Iris pigment epithelial cell (primary cell): ENCODE measurements around the gene SLC6A5.
"Not testable (repeated sequence)": the region's sequence is repeated elsewhere in the genome, so short reads cannot be mapped to it uniquely, and the experiment has no call there.

Experiments used
- DNase-seq: peaks from one replicate; pipeline ENCODE4 v3.0.0-alpha.2; 2011; ENCODE audit warnings: low read depth

Gene SLC6A5

DNA sequence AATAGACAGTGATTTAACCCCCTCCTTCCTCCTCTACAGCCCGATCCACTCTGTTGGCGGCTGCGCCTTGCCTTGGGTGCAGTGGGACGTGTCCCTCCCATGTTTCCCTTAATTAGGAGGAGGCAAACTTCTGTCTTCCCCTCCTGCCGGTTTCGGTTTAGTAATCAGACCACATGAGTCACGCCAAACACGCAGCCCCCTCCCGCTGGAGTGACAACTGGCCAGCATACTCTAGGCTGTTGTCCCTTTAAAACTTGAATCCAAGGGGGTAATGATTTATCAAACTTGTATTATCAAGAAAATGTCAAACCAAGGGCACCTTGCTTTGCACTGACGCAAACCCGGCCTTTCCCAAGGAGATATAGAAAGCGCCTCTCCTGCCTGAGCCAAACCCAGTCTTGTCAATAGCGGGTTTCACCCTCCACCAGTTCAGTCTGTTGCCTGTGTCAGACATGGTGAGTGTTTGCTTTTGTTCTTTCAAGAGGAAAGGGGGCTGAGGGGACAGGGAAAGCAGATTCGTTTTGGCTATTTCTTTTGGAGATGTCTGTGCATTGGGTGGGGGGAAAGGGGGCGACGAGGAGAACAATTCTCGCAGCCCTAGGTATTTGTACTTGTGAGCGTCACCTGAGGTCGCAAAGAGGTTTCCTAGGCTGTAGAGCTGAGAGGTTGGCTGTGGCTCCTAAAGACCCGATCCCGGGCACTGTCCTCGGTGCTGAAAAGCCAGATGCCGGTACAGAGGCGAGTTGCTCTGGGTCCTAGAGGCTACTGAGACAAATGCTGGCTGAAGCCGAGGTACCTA lies at the start of gene SLC6A5:
TSS of gene SLC6A5 (plus strand) at position 388 of the 799 bp plus-strand sequence. CDS start at position 453, 65 bp downstream.
- peak; percentile 34 for DNase-seq

DNA sequence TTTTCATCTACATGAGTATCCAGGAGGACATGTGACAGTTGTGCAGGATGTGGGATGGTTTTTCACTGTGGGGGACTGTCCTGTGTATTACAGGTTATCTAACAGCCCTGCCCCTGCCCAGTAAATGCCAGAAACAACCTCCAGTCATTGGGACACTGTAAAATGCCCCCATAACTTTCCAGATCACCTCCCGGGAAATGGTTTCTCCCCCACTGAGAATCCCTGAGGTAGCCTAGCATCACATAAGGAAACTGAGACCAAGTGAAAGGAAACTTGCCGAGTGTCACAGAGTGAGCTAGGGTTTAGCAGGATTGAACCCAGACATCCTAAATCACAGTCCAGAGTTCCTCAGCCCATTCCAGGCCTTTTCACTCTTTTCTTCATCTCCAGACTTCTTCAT lies 48.3 kb upstream of the SLC6A5 start:
- no peak for DNase-seq

DNA sequence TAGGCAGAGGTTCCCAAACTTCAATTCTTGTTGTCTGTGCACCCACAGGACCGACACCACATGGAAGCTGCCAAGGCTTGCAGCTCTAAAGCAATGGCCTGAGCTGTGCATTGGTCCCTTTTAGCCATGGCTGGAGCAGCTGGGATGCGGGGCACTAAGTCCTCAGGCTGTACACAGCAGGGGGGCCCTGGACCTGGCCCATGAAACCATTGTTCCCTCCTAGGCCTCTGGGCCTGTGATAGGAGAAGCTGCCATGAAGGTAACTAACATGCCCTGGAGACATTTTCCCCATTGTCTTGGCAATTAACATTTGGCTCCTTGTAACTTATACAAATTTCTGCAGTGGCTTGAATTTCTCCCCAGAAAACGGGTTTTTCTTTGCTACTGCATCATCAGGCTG lies 43.6 kb upstream of the SLC6A5 start:
- DNase-seq = no peak

DNA sequence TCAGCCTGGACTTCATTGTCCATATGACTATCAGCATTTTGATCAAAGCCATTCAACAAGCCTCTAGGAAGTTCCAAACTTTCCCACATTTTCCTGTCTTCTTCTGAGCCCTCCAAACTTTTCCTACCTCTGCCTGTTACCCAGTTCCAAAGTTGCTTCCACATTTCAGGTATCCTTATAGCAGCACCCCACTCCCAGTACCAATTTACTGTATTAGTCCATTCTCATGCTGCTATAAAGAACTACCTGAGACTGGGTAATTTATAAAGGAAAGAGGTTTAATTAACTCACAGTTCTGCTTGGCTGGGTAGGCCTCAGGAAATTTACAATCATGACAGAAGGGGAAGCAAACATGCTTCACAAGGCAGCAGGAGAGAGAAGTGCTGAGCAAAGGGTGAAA lies 43.0 kb upstream of the SLC6A5 start:
- DNase-seq = not testable (repeated sequence)

DNA sequence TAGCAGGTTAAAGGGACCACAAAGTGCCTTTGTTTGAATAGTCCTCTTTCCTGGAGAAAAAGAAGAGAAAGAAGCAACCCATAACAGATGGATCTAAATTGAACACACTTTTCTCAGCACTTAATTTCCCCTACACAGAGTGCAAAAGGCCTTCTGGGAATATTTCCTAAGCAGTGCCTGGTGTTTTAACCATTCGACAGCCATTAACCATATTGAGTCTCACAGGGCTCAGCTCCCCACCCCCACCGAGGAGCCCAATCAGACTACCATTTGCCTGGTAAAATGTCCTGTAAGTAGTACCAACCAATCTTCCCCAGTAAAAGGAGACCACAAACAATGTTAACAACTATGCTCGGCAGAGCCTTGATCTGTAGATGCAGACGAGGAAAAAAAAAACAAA lies 40.7 kb upstream of the SLC6A5 start:
- no peak for DNase-seq

DNA sequence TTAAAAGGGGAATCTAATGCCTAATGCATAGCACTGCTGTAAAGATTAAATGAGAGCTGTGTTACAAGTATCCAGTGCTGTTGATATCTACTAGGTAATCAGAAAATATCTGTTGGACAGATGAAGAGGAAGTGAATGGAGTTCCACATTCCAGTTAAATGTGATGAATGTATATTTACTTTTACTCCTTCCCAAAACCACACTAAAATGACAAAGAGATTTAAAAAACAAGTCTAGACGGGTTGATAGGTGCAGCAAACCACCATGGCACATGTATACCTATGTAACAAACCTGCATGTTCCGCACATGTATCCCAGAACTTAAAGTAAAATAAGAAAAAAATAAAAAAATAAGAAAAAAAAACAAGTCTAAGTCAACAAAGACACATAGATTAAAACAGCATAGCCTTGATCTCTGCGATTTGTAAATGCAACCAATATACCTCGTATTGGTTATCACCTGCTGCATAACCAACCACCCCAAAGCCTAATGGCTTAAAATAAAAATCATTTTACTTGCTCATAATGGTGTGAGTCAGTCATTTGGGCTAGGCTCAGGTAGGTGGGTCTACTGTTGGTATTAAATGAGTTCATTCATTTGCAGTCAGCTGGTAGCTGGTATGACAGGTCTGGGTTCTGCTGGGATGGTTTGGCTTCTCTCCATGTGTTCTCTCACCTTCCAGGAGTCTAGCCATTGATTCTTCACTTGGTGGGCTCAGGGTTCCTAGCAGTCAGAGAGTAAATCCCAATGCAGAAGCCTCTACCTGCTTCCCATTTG lies 39.7 kb upstream of the SLC6A5 start:
- no peak for DNase-seq

DNA sequence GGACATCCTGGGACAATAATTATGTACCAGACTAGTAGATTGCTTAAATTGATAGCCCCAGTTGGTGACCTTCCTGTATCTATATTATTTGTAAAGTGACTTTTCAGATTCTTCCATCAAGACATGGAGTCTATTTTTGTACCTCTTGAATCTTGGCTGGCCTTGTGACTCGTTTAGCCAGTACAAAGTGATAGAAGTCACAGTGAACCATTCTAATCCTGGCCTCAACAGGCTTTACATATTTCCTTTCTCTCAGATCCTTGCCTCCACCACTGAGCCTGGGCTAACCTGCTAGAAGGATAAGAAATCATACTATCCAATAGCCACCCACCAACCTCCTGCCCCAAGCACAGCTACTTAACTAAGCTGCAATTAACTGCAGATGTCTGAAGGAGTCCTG lies 37.5 kb upstream of the SLC6A5 start:
- DNase-seq = no peak

DNA sequence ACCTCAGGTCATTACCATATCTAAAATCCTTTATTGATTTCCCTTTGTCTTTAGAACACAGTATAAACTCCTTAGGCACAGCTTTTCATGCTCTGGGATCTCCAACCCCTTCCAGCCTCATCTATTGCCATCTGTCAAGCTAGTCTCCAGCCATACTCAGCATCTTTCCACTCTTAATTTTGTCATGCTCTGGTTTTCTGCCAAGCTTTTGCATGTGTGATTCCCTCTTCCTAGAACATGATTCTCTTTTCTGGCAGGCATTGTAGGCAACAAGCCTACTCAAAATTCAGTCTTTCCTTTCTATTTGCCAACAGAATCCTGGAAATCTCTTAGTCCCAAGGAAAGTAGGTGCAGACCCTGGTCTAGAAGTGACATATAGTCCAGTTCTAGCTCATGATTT lies 35.5 kb upstream of the SLC6A5 start:
- no peak for DNase-seq

DNA sequence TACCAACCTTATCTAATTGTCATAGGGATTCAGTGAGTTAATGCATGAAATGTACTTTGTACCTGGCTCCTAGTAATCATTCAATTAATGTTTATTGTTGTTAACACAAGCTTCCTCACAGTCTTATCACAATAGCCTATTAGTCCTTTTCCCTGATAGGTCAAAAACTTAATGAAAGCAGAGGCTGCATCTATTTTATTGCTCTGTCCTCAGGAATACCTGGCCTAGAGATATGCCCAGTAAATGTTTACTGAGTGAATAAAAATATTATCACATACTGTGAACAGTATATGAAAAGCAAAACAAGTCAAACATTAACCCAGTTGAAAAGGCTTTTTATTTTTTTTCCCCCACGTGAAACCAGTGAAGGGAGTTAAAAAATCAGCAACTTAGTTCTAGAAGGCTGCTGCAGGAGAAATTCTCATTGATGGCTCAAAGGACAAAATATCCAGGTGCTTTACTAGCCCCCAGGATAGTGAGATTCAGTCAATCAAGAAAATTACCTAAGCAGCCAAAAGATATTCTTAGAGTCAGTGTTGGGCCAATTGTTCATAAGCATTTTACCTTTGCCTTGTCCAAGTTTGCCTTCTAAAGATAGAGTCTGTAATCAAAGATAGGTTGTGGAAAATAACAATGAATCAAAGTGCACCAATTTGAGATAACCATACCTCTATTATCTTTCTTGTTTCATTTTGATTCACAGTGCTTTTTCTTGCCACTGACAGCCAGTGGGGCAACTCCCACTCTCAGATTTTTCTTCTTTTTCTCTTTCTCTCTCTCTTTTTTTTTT lies 34.4 kb upstream of the SLC6A5 start:
- DNase-seq = no peak

DNA sequence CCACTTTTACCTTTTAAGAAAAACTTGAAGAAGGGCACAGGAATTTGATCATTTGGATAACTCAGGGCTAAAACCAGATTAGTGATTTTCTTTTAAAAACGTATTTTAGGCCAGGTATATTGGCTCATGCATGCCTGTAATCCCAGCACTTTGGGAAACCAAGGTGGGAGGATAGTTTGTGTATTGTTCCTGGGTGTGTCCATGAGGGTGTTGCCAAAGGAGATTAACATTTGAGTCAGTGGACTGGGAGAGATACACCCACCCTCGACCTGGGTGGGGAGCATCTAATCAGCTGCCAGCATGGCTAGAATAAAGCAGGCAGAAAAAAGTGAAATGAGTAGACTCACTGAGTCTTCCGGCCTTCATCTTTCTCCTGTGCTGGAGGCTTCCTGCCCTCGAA lies 33.3 kb upstream of the SLC6A5 start:
- not testable (repeated sequence) for DNase-seq

DNA sequence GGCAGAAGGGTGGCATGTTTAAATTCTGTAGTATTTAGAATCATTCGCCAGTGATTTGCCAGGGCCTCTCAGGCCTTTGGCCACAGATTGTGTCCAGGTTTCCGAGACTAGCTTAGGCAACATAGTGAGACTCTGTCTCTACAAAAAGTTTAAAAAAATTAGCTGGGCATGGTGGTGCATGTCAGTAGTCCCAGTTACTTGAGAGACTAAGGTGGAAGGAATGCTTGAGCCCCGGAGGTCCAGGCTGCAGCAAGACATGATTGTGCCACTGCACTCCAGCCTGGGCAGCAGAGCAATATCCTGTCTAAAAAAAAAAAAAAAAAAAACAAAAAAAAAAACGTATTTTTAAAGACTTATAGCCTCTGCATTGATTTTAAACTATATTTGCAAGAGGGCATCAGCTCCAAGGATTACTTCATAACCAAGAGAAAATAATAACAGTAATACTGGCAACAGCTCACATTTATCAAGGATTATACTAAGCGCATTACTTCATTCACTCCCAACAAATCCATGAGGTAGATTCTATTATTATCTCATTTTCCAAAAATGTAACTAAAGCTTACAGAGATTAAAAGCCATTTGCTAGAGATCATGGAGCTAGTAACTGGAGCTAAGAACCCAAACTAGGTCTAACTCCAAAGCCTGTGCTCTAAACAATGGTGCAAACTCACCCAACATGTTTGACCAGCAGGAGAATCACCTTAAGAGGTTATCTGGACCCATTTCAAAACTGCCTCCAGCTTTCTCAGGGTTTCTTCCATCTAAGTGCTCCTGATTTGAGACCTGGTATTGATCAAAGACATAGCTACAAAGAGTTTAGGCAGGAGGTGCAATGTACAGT lies 32.6 kb upstream of the SLC6A5 start:
- no peak for DNase-seq

DNA sequence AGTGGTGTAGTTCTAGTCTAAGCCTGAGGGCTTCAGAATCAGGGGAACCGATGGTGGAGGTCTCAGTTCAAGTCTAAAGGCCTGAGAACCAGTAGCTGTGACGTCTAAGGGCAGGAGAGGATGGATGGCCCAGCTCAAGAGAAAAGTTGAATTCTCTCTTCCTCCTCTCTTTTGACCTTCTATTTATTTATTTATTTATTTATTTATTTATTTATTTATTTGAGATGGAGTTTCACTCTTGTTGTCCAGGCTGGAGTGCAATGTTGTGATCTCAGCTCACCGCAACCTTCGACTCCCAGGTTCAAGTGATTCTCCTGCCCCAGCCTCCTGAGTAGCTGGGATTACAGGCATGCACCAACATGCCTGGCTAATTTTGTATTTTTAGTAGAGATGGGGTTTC lies 19.7 kb upstream of the SLC6A5 start:
- DNase-seq = not testable (repeated sequence)

DNA sequence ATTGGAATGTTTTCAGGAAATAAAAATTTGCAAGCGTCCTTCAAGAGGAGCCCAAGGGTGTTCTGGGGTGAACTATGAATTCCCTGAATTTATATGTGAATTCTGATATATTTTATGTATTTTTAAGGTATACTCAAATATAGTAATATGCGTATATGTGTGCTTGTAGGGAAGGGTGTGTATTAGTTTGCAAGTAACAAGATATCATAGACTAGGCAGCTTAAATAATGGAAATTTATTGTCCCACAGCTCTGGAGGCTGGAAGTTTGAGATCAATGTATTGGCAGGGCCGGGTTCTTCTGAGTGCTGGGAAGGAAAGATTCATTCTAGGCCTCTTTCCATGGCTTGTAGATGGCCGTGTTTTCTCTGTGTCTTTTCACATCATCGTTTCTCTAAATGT lies 16.2 kb upstream of the SLC6A5 start:
- no peak for DNase-seq

DNA sequence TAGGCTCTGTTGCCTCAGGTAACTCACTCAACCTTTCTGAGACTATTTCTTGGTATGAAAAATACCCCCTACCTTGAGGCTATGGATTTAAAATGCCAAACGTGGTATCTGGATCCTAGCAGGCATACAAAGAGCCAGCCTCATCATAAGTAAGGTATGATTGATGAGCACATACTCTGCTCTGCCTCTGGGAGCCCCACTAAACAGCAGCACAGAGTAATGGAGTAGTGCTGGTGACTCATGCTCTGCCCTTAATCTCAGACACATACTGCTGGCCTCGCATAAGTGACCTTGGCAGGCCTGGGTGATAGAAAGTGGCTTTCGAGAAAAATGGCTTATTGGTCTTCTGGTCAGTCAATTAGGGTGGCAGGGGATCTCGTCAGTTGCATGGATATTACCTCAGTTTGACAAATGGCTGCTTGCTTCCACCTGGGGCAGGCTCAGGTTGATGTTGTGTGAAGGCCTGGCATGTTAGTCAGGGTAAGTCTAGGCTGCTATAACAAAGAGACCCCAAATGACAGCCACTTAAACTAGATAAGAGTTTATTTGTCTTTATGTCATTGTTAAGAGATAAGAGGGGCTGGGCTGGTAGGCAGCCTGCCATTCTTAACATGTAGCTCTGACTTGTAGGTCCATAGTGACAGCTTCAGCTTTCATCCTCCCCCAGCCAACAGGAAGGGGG lies 15.2 kb upstream of the SLC6A5 start:
- peak; percentile 34 for DNase-seq

DNA sequence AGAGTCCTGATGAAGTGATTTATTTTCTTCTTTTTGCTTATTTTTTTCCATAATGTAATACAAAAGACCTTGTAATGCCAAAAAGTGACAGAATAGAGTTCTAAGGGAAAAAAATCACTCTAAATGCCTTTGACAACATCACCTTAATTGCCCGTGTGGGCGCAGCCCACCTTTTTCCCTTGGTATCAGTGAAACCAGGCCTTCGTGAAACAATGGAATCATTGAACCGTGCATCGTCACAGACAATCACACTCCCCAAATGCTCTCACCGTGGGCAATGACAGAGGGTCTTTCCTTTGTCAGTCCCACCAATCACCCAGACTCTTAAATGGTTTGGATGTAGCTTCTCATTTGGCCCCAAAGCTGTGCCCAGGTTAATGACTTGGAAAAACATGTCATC lies 9.6 kb upstream of the SLC6A5 start:
- no peak for DNase-seq

DNA sequence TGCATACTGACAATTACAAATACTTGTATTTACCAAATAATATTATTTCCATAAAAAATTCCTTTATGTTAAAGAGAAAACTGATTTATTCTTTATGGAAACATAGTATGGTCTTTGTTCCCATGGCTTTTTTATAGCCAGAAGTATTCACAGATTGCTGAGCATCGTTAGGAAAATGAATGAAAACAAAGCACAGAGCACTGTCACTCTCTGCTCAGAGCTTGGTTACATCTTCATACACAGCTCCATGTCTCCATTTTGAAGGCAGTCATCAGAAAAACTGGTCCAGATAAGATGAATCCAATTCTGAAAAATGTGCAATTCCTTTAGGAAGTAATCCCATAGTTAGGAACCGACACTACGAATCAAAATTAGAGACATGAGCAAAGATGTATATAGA lies 9.0 kb upstream of the SLC6A5 start:
- no peak for DNase-seq

DNA sequence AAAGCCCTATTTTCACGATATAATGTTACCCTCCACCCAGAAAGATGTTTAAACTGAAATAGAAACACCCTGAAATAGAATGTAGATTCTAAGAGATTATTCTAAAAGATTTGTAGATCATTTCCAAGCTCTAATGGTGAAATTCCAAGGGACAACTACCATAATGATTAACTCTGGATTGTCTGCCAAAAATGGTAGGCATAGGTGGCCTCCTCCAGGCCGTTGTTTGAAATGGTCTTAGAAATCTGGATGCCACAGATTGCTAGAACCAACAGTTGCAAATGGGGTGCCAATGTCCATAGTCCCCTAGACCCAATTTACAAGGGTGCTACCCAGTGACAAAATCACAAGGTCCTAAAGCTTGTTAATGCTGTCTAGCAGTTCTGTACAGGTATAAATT lies 6.7 kb upstream of the SLC6A5 start:
- DNase-seq = no peak

DNA sequence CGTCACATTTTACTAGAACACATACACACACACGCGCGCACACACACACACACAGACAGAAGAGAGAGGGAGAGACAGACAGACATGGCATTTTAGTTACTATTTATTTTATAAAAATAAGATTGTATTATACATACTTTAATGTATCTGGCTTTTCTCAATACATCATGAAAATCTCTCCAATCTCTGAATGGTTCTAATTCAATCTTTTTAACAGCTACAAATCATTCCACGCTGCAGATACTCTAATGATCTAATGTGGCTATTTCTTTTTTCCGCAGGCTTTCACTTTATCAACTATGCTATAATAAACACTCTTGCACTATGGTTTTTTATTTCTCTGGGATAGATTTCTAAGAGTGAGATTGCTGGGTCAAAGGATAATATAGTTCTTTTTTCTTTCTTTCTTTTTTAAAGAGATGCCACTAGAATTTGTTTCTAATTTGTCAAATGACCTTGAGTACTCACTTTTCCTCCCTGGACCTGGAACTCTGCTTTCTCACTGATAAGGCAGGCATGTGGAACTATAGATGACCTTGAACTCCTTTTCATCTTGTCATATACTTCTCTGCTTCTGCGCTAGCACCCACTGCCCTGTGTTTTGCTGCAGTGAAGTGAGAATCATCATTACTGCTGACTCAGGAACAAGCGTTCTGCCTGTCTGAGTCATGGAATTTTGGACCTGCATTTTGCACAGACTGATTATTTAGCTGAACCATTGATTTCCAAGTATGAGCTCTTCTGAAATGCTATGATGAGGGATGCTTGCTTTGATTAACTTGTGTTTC lies 4.9 kb upstream of the SLC6A5 start:
- DNase-seq = no peak

DNA sequence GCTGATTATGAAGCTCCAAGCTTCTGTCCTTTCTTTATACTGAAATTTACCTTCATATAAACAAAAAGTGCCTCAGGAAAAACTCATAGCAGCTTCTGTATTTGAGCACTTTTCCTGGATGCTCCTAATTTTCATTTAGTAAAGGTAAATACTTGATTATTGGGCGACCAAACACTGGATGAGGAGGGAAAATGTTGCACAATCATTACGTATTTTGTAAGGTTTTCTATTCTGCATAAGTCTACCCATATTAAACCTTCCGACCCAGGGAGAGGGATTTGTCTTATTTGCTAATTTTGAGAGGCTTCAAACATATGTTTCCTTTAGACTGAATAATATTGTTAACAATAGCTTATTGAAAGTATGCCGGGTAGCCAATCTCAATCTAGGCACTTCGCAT lies 4.3 kb upstream of the SLC6A5 start:
- no peak for DNase-seq
